Small intestine (tissue), 7 donors: ENCODE data around the gene KRTAP12-2. TPM values are rescaled to one million over a fixed set of nuclear protein-coding genes. Genes with fewer than 3 reads are reported as not detected.
"Not testable (repeated sequence)": the region's sequence is repeated elsewhere in the genome, so short reads cannot be mapped to it uniquely, and the experiment has no call there.

ENCODE experiments used
- DNase-seq, 2 donors: peaks; one replicate each; pipeline versions ENCODE4 v3.0.0 to v3.0.0-alpha.2; 2013
- FAIRE-seq: peaks from 2 replicates; lab custom pipeline; 2012; peaks lifted over from hg19 to GRCh38; lab: Jason Lieb, UNC
- H3K27ac ChIP-seq, 3 donors: one replicate each; pipeline ENCODE4 v1.5.1; 2013; ENCODE audit warnings: low read length in 2 of 3, mild to moderate bottlenecking in 2 of 3, control low read depth in 1 of 3, inconsistent platforms in 1 of 3, low read depth in 1 of 3, moderate library complexity in 1 of 3
- H3K27me3 ChIP-seq, 3 donors: one replicate each; pipeline ENCODE4 v1.6.1; 2013; ENCODE audit warnings: low read length in 3 of 3, inconsistent platforms in 1 of 3; ENCODE audit not compliant: control insufficient read depth in 3 of 3, insufficient read depth in 3 of 3
- H3K36me3 ChIP-seq, 3 donors: one replicate each; pipeline ENCODE4 v1.6.1; 2013; ENCODE audit warnings: low read length in 3 of 3, inconsistent platforms in 1 of 3, low read depth in 1 of 3, mild to moderate bottlenecking in 1 of 3, moderate library complexity in 1 of 3; ENCODE audit not compliant: control insufficient read depth in 3 of 3, insufficient read depth in 2 of 3
- H3K4me1 ChIP-seq, 3 donors: one replicate each; pipeline ENCODE4 v1.6.1; 2013; ENCODE audit warnings: low read length in 2 of 3, inconsistent platforms in 1 of 3, low read depth in 1 of 3, mild to moderate bottlenecking in 1 of 3, moderate library complexity in 1 of 3; ENCODE audit not compliant: control insufficient read depth in 3 of 3, insufficient read depth in 2 of 3
- H3K4me3 ChIP-seq, 3 donors: one replicate each; pipeline ENCODE4 v1.5.1; 2013; ENCODE audit warnings: low read length in 3 of 3, control low read depth in 1 of 3, inconsistent platforms in 1 of 3, low read depth in 1 of 3, mild to moderate bottlenecking in 1 of 3, moderate library complexity in 1 of 3
- H3K9me3 ChIP-seq, 2 donors: one replicate each; pipeline ENCODE4 v1.6.1; 2013; ENCODE audit warnings: low read depth in 1 of 2, low read length in 1 of 2; ENCODE audit not compliant: control insufficient read depth in 2 of 2, insufficient read depth in 1 of 2
- WGBS, 3 donors: extraction: QIAGEN DNeasy Blood & Tissue Kit; methylation state at CpG; one replicate each; pipeline ENCODE4 v1.1.7; 2013; 5-methylcytosine and 5-hydroxymethylcytosine counted together
- polyA plus RNA-seq, 4 donors: library from polyadenylated mRNA; stranded (reverse) in 3 of 4; unstranded in 1 of 4; fragments of 200-250 nt in 3 of 4; fragments of 120-200 nt in 1 of 4; gene quantifications; one replicate each; pipeline versions ENCODE4 v1.2.1 to v1.2.3, GENCODE V29; 2013
- donor health status: healthy with polysubstance abuse.
- donor health status: control.
- donor health status: control.
- donor health status: Bipolar disorder and iron deficiency.
- donor health status: healthy.

KRTAP12-2 gene
- polyA plus RNA-seq, 4 donors = not detected

GRCh38 chr21:44643741-44644310, 22.9 kb downstream of the KRTAP12-2 start:
- DNase-seq (no peak), FAIRE-seq (no peak)
- H3K4me3 ChIP-seq = no peak overlapping the region

GRCh38 chr21:44640761-44641160, 26.0 kb downstream of the KRTAP12-2 start:
- no peak for DNase-seq
- FAIRE-seq = no peak
- 81 to 87% (median 81%) methylated on average over 5 of the region's 5 CpGs for WGBS, 3 donors
- Histone ChIP-seq H3K36me3 (no peaks in the 10 kb centered on the region), H3K27ac (no peak overlapping the region), H3K4me1 (no peaks in the 10 kb centered on the region), H3K4me3 (no peak overlapping the region), H3K27me3 (no peaks in the 10 kb centered on the region), H3K9me3 (peaks cover 0 to 10% of the 10 kb centered on the region in 2 donors)

More at GRCh38 chr21:44643741-44644310, 22.9 kb downstream of the KRTAP12-2 start:
- Histone ChIP-seq H3K27me3 (peaks cover 0 to 2% (median 0%) of the 10 kb centered on the region in 3 donors), H3K4me1 (no peaks in the 10 kb centered on the region), H3K36me3 (no peaks in the 10 kb centered on the region), H3K27ac (no peak overlapping the region), H3K9me3 (peaks cover 0 to 10% of the 10 kb centered on the region in 2 donors)
- WGBS, 3 donors = 68 to 78% (median 76%) methylated on average over 14 of the region's 14 CpGs

- no peak for FAIRE-seq
- no peaks in the 10 kb centered on the region for H3K36me3 ChIP-seq
- WGBS, 3 donors = 81 to 84% (median 84%) methylated on average over 12 of the region's 12 CpGs
These were observed 27.4 kb downstream of the KRTAP12-2 start for GRCh38 chr21:44639331-44639655.

GRCh38 chr21:44638506-44639330, 28.0 kb downstream of the KRTAP12-2 start:
- not testable (repeated sequence) for H3K27me3 ChIP-seq, H3K27ac ChIP-seq, H3K36me3 ChIP-seq, H3K4me3 ChIP-seq, H3K4me1 ChIP-seq, FAIRE-seq, H3K9me3 ChIP-seq, DNase-seq
- 77 to 89% (median 79%) methylated on average over 16 to 21 of the region's 21 CpGs for WGBS, 3 donors

More at GRCh38 chr21:44639331-44639655, 27.4 kb downstream of the KRTAP12-2 start:
- Histone ChIP-seq H3K27me3 (no peaks in the 10 kb centered on the region), H3K4me1 (no peaks in the 10 kb centered on the region), H3K9me3 (peaks cover 0 to 9% of the 10 kb centered on the region in 2 donors), H3K4me3 (no peak overlapping the region), H3K27ac (no peak overlapping the region)
- no peak for DNase-seq

GRCh38 chr21:44637851-44638348, 28.8 kb downstream of the KRTAP12-2 start:
- H3K4me1 ChIP-seq, H3K27ac ChIP-seq, H3K4me3 ChIP-seq, H3K9me3 ChIP-seq, DNase-seq, H3K36me3 ChIP-seq, H3K27me3 ChIP-seq, FAIRE-seq: not testable (repeated sequence)
- 52 to 62% (median 58%) methylated on average over 11 to 12 of the region's 12 CpGs for WGBS, 3 donors

- Histone ChIP-seq H3K27ac (no peak within 1 kb of the TSS), H3K36me3 (no peaks in the 10 kb centered on the region), H3K9me3 (peaks cover 0 to 5% of the 10 kb centered on the region in 2 donors), H3K4me1 (no peaks in the 10 kb centered on the region), H3K4me3 (no peak within 1 kb of the TSS), H3K27me3 (no peaks in the 10 kb centered on the region)
- DNase-seq = no peak
- FAIRE-seq = no peak
- 50 to 58% (median 54%) methylated on average over 11 to 21 of the region's 21 CpGs for WGBS, 3 donors
These were observed 29.5 kb downstream of the KRTAP12-2 start, which contains the start of gene KRTAP10-10 for GRCh38 chr21:44637018-44637850. Gene KRTAP10-10, plus strand, starts transcription at chr21:44637356. Its CDS starts 62 bp downstream, at chr21:44637418.

GRCh38 chr21:44636209-44637017, 30.3 kb downstream of the KRTAP12-2 start:
- H3K27ac ChIP-seq = no peak overlapping the region
- no peaks in the 10 kb centered on the region for H3K27me3 ChIP-seq
- no peak for DNase-seq
- no peak for FAIRE-seq
- H3K36me3 ChIP-seq = no peaks in the 10 kb centered on the region
- no peaks in the 10 kb centered on the region for H3K4me1 ChIP-seq
- peaks cover 0 to 7% of the 10 kb centered on the region in 2 donors for H3K9me3 ChIP-seq
- WGBS, 3 donors = 74 to 82% (median 80%) methylated on average over 15 of the region's 15 CpGs
- H3K4me3 ChIP-seq = no peak overlapping the region
